DND-41 (cell line): ENCODE results near the gene SNX32.

ENCODE experiments used
- ATAC-seq: fragments of 200-7000 bp; cut with Tn5 transposase; 3 replicates; pipeline ENCODE4 v1.9.1; 2021; ENCODE audit warnings: low read depth; ENCODE audit not compliant: insufficient read depth
- DNase-seq: peaks from one replicate; pipeline ENCODE4 v3.0.0-alpha.2; 2020
- H2AFZ ChIP-seq: 2 replicates; pipeline ENCODE4 v1.6.0; 2012; ENCODE audit warnings: low read depth, low read length
- H3K27ac ChIP-seq: 2 replicates; pipeline ENCODE4 v1.5.1; 2012; ENCODE audit warnings: low read length, inconsistent platforms
- H3K27me3 ChIP-seq: fragments of 200-600 bp; sonication (generic); 2 replicates; pipeline ENCODE4 v1.6.0; 2012; ENCODE audit warnings: low read length, mild to moderate bottlenecking, inconsistent platforms; ENCODE audit not compliant: insufficient read depth, poor library complexity
- H3K36me3 ChIP-seq: 2 replicates; pipeline ENCODE4 v1.5.1; 2012; ENCODE audit warnings: low read length, inconsistent platforms; ENCODE audit not compliant: insufficient read depth
- H3K4me1 ChIP-seq: 2 replicates; pipeline ENCODE4 v1.5.1; 2012; ENCODE audit warnings: mild to moderate bottlenecking, low read length; ENCODE audit not compliant: insufficient read depth
- H3K4me2 ChIP-seq: 2 replicates; pipeline ENCODE4 v1.6.0; 2012; ENCODE audit warnings: mild to moderate bottlenecking, moderate library complexity, low read length, inconsistent platforms; ENCODE audit not compliant: insufficient read depth
- H3K4me3 ChIP-seq, 2 experiments: fragments of 200-600 bp in 1 of 2; shearing (Covaris generic) in 1 of 2; 2 replicates each; pipeline ENCODE4 v1.5.1; 2012 to 2016; ENCODE audit warnings: inconsistent platforms in 2 of 2, low read length in 2 of 2, mild to moderate bottlenecking in 2 of 2, low read depth in 1 of 2, moderate library complexity in 1 of 2
- H3K79me2 ChIP-seq: 2 replicates; pipeline ENCODE4 v1.6.0; 2012; ENCODE audit warnings: low read length, inconsistent platforms; ENCODE audit not compliant: insufficient read depth
- H3K9ac ChIP-seq: 2 replicates; pipeline ENCODE4 v1.6.0; 2012; ENCODE audit warnings: low read depth, mild to moderate bottlenecking, inconsistent platforms, low read length, moderate library complexity
- H3K9me3 ChIP-seq: 2 replicates; pipeline ENCODE4 v1.5.1; 2012; ENCODE audit warnings: low read length, moderate library complexity, mild to moderate bottlenecking, inconsistent platforms; ENCODE audit not compliant: insufficient read depth, severe bottlenecking
- H4K20me1 ChIP-seq: 2 replicates; pipeline ENCODE4 v1.6.0; 2012; ENCODE audit warnings: low read length; ENCODE audit not compliant: insufficient read depth
- EZH2 ChIP-seq: IDR thresholded peaks from 3 replicates; pipeline ENCODE4 v1.6.1; 2012; ENCODE audit warnings: borderline replicate concordance, low read depth, mild to moderate bottlenecking, moderate library complexity, low read length, inconsistent platforms; ENCODE audit not compliant: severe bottlenecking
- TF ChIP-seq, protein P1 (sequence below): IDR thresholded peaks from 2 replicates; pipeline ENCODE4 v1.5.1; 2012; ENCODE audit warnings: borderline replicate concordance, low read length, moderate library complexity, mild to moderate bottlenecking; ENCODE audit not compliant: poor library complexity, severe bottlenecking; ENCODE audit errors: extremely low read depth

SNX32 gene

DNA sequence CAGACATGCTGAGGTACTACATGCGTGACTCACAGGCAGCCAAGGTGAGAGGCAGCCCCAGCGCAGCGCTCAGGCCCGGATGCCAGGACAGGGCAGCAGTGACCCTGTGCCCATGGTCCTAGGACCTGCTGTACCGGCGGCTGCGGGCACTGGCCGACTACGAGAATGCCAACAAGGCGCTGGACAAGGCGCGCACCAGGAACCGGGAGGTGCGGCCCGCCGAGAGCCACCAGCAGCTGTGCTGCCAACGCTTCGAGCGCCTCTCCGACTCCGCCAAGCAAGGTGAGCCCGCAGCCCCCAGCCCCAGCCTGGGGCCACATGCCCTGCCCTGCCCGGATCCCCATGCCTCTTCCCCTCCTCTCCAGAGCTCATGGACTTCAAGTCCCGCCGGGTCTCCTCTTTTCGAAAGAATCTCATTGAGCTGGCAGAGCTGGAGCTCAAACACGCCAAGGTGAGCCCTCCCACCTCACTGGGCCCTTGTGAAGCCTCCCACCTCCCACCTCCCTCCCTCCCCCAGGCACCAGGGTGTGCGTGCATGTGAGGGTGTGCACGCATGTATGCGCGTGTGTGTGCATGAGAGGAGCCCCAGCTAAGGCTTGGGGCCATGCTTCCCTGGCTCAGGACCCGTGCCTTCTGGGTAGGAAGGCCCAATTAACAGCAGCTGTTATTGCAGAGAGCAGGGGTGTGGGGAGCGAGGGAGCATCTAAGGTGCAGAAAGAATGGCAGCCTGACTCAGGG is 18.9 kb downstream of the SNX32 start:
- Histone ChIP-seq H2AFZ (no peak overlapping the region), H3K4me1 (peaks cover 18% of the 10 kb centered on the region), H3K9me3 (no peaks in the 10 kb centered on the region), H3K79me2 (peaks cover 38% of the 10 kb centered on the region), H3K27me3 (no peaks in the 10 kb centered on the region), H3K27ac (no peak overlapping the region), H4K20me1 (peaks cover 69% of the 10 kb centered on the region), H3K36me3 (peaks cover 63% of the 10 kb centered on the region), H3K9ac (no peak overlapping the region), H3K4me2 (no peak overlapping the region), H3K4me3 (no peak overlapping the region)
- TF ChIP-seq EZH2: no peak
- TF ChIP-seq, protein P1, sequence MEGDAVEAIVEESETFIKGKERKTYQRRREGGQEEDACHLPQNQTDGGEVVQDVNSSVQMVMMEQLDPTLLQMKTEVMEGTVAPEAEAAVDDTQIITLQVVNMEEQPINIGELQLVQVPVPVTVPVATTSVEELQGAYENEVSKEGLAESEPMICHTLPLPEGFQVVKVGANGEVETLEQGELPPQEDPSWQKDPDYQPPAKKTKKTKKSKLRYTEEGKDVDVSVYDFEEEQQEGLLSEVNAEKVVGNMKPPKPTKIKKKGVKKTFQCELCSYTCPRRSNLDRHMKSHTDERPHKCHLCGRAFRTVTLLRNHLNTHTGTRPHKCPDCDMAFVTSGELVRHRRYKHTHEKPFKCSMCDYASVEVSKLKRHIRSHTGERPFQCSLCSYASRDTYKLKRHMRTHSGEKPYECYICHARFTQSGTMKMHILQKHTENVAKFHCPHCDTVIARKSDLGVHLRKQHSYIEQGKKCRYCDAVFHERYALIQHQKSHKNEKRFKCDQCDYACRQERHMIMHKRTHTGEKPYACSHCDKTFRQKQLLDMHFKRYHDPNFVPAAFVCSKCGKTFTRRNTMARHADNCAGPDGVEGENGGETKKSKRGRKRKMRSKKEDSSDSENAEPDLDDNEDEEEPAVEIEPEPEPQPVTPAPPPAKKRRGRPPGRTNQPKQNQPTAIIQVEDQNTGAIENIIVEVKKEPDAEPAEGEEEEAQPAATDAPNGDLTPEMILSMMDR: no peak
- DNase-seq (peak; percentile 23), ATAC-seq (no peak)

DNA sequence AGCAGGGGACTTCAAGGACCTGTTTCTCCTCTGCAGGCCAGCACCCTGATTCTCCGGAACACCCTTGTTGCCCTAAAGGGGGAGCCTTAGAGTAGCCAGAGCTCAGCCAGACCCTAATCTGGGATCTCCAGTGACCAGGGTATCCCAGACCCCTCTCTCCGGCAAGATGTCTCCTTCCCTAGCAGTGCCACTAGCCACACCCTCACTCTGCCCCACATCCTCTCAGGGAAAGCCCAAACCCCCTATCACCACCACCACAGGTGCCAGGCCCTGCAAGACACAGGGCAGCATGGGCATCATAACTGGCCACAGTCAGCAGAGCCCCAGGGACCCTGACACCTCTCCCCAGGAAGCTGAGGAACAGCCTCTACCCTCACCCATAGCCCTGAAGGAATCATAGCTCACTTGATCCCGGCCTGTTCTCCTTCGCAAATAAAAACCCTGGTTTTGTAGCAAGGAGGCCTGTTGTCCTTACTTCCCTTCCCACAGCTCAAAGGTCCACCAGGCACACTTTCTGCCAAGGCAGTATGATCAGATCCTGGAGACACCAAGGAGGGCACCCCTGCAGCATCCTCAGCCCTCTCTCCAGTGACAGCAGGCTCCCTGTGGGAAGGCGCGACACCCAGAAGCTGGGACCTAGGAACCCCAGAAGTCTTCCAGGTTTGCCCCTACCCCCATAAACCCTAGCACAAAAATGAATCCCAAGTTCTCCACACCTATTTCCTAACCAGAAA is 19.6 kb downstream of the SNX32 start:
- Histone ChIP-seq H3K27ac (no peak overlapping the region), H3K4me2 (no peak overlapping the region), H3K27me3 (no peaks in the 10 kb centered on the region), H3K9me3 (no peaks in the 10 kb centered on the region), H3K36me3 (peaks cover 63% of the 10 kb centered on the region), H3K79me2 (peaks cover 41% of the 10 kb centered on the region), H3K4me3 (no peak overlapping the region), H3K9ac (no peak overlapping the region), H2AFZ (no peak overlapping the region), H4K20me1 (peaks cover 69% of the 10 kb centered on the region), H3K4me1 (peaks cover 20% of the 10 kb centered on the region)
- TF ChIP-seq EZH2: no peak
- TF ChIP-seq, protein P1: peak; percentile 30
- no peak for ATAC-seq
- peak; percentile 18 for DNase-seq

DNA sequence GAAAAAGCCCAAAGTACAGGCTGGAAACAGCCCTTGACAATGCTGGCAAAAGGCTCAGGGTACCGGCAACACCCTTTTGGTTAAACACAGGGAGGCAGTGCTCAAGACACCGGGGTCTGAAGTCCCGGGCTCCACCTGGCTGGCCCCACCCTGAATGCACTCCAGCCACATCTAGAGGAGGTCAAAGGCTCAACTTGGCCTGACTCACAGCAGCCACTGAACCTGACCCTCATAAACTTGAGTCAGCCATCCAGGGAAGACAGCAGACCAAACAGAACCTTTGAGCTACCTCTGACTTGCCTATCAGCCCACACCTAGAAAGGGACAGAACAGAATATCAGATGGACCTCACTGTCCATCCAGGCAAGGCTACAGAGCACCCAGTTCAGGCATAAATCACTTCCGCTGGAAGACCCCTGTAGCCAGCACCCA is 20.4 kb downstream of the SNX32 start:
- peaks cover 41% of the 10 kb centered on the region for H3K79me2 ChIP-seq
- DNase-seq: peak; percentile 6
- H3K27ac ChIP-seq: no peak overlapping the region
- peaks cover 63% of the 10 kb centered on the region for H3K36me3 ChIP-seq
- H3K4me2 ChIP-seq: no peak overlapping the region
- no peaks in the 10 kb centered on the region for H3K27me3 ChIP-seq
- H3K9ac ChIP-seq: no peak overlapping the region
- TF ChIP-seq, protein P1: no peak
- TF ChIP-seq EZH2: no peak
- H3K9me3 ChIP-seq: no peaks in the 10 kb centered on the region
- no peak overlapping the region for H2AFZ ChIP-seq
- peaks cover 69% of the 10 kb centered on the region for H4K20me1 ChIP-seq
- no peak overlapping the region for H3K4me3 ChIP-seq
- no peak for ATAC-seq
- peaks cover 28% of the 10 kb centered on the region for H3K4me1 ChIP-seq
